ENCODE data around the gene ANKRD35.
"Not testable (repeated sequence)": the region's sequence is repeated elsewhere in the genome, so short reads cannot be mapped to it uniquely, and the experiment has no call there.

The ANKRD35 gene

GRCh38 chr1:145885738-145886287 lies at the start of gene ANKRD35:
Gene ANKRD35, minus strand, starts transcription at chr1:145885866. Its CDS starts 108 bp downstream, at chr1:145885758.
- peak; percentile 77 for DNase-seq (ENCODE audit: low spot score)

- not testable (repeated sequence) for DNase-seq (ENCODE audit: low spot score)
These were observed 46.9 kb upstream of the ANKRD35 start for GRCh38 chr1:145932522-145933009.

GRCh38 chr1:145927916-145928643 lies 42.4 kb upstream of the ANKRD35 start:
- no peak for DNase-seq (ENCODE audit: low spot score)

GRCh38 chr1:145927063-145927886 lies 41.6 kb upstream of the ANKRD35 start, which contains the start of gene RBM8A:
Gene RBM8A, minus strand, starts transcription at chr1:145927484. Its CDS starts 58 bp downstream, at chr1:145927426.
- DNase-seq (ENCODE audit: low spot score): peak; percentile 98

GRCh38 chr1:145926686-145927062 lies 41.0 kb upstream of the ANKRD35 start:
- no peak for DNase-seq (ENCODE audit: low spot score)

GRCh38 chr1:145922266-145922665 lies 36.6 kb upstream of the ANKRD35 start:
- no peak for DNase-seq (ENCODE audit: low spot score)

GRCh38 chr1:145920297-145920696 lies 34.6 kb upstream of the ANKRD35 start:
- DNase-seq (ENCODE audit: low spot score): not testable (repeated sequence)

- peak; percentile 39 for DNase-seq (ENCODE audit: low spot score)
These were observed 33.6 kb upstream of the ANKRD35 start for GRCh38 chr1:145918992-145919939.

- DNase-seq (ENCODE audit: low spot score): peak; percentile 89
These were observed 32.7 kb upstream of the ANKRD35 start, which contains the start of gene PEX11B for GRCh38 chr1:145918144-145918991. Gene PEX11B, minus strand, starts transcription at chr1:145918717. Its CDS starts 29 bp downstream, at chr1:145918688.

- DNase-seq (ENCODE audit: low spot score): no peak
These were observed 31.9 kb upstream of the ANKRD35 start for GRCh38 chr1:145917595-145917994.

- no peak for DNase-seq (ENCODE audit: low spot score)
These were observed 31.1 kb upstream of the ANKRD35 start for GRCh38 chr1:145916745-145917144.

GRCh38 chr1:145912128-145912641 lies 26.5 kb upstream of the ANKRD35 start:
- no peak for DNase-seq (ENCODE audit: low spot score)

GRCh38 chr1:145908653-145909052 lies 23.0 kb upstream of the ANKRD35 start:
- DNase-seq (ENCODE audit: low spot score): no peak

GRCh38 chr1:145906954-145907753 lies 21.5 kb upstream of the ANKRD35 start:
- DNase-seq (ENCODE audit: low spot score): no peak

GRCh38 chr1:145901312-145902021 lies 15.8 kb upstream of the ANKRD35 start:
- DNase-seq (ENCODE audit: low spot score): no peak

- DNase-seq (ENCODE audit: low spot score): no peak
These were observed 13.1 kb upstream of the ANKRD35 start for GRCh38 chr1:145898756-145899155.

GRCh38 chr1:145897969-145898368 lies 12.3 kb upstream of the ANKRD35 start:
- DNase-seq (ENCODE audit: low spot score): no peak

GRCh38 chr1:145895471-145895870 lies 9.8 kb upstream of the ANKRD35 start:
- no peak for DNase-seq (ENCODE audit: low spot score)

Data from globus pallidus (tissue), 1 donor.